CD4-positive, alpha-beta T cell treated with Interferon alpha-2 for 1 hour (primary cell): ENCODE measurements around the gene LCE6A.

Experiments used
- DNase-seq, 2 donors: peaks; one replicate each; pipeline ENCODE4 v3.0.0-alpha.2; 2020 to 2022

The LCE6A gene

DNA sequence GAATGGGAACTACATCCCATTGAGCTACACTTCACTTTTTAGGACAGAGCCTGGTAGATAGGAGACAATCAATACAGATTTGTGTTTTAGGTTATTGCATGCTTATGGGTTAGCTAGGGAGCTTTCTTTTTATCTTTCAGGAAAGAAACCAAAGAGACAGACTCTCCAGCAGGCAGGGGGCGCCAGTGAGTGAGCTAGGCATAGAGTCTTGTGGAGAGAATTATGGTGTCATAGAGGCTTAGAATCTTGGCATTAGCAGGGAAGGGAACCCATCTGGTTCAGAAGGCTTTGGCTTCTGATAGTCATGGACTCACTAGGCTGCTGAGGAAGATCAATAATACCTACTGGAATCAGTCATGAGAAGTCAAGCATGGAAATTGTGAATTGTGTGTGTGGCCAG, 35.4 kb downstream of the LCE6A start, which contains the start of gene SMCP:
Gene SMCP, plus strand, starts transcription at position 281 of the 400 bp plus-strand sequence. CDS start 6,101 bp downstream, outside the sequence.
- DNase-seq, result no peak

DNA sequence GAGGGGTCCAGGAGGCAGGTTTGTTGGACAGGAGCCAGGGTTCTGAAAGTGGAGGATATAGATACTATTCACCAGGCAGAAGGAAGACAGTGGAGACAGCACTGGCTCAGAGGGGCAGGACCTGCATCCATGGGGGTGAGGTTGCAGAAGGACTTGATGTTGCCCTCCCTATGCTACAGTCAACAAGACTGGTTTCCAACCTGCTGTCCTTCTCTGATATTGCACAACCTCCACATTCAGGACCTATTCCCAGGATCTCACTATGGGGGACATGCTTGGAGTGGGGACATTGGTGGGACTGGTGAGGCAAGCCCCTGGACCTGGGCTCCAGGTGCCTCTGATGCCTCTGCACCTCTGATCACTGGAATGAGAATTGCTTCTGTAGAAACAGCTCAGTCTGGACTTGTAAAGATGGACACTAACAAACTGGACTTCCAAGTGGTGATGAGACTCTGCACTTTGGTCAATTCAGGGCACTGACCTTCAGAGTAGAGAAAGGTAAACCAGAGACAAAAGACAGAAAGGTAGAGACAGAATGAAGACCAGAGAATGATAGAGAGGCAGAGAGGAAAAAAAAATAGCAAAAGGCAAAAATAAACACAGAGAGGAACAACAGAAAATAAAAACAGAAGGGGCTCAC, 37.0 kb downstream of the LCE6A start:
- no peak for DNase-seq

DNA sequence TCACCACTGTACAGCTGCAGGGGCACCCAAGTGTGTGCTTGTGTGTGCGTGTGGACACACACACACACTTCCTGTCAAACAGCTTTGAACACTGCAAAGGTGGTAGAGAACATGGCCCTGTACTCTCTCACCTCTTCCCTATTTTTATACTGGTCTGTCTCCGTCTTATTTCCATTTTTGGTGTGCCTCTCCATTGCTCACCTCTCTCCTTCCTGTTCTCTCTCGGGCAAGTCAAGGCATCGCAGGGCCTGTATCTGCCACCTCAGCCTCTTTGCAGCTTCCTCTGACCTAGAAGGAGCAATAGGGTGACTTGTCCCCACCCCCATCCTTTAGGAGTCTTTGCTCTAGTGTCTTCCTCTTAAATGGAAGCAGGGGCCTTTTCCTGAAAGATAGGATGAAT, 37.7 kb downstream of the LCE6A start:
- no peak for DNase-seq

DNA sequence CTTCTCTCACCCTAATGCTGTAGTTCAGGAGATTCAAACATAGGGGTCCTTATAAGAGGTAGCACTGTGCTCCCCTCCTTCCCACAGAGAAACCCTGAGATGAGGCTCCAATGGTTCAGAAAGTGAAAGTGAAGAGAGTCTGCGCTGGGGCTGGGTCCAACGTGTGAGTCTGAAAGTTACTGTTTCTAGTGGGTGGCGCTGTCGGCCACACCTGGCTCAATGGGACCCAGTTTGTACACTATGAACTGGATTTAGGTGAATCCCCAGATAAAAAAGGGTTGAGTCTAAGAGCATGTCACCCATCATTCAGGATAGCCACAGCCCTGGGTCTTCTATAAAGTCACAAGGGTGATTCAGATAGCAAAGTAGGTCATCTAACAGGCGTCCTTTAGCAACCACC, 38.3 kb downstream of the LCE6A start:
- DNase-seq, result no peak

DNA sequence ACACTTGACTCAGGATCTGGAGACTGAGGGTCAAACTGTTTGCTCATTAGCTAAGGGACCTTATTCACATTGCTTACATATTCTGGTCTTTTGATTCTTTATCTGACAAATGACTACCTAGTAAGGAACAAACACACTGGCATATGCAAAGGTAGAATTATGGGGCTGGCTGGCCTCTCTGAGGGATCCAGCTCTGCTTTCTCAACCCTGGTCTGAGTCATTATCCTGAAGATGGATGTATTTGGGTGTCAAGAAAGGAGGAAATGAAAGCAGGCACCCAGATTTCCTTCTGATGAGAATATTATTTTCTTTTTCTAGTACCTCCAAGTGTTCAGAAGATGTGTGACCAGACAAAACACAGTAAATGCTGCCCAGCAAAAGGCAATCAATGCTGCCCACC, 41.4 kb downstream of the LCE6A start:
- no peak for DNase-seq

DNA sequence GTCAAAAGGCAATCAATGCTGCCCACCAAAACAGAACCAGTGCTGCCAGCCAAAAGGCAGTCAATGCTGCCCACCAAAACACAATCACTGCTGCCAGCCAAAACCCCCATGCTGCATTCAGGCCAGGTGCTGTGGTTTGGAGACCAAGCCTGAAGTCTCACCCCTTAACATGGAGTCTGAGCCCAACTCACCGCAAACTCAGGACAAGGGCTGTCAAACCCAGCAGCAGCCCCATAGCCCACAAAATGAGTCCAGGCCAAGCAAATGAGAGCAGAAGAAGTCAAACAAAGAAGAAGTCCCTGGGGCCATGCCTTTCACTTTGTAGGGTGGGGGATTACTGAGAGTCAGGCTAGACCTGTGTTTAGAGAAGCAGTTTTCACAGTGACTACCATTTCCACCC, 41.9 kb downstream of the LCE6A start:
- no peak for DNase-seq

DNA sequence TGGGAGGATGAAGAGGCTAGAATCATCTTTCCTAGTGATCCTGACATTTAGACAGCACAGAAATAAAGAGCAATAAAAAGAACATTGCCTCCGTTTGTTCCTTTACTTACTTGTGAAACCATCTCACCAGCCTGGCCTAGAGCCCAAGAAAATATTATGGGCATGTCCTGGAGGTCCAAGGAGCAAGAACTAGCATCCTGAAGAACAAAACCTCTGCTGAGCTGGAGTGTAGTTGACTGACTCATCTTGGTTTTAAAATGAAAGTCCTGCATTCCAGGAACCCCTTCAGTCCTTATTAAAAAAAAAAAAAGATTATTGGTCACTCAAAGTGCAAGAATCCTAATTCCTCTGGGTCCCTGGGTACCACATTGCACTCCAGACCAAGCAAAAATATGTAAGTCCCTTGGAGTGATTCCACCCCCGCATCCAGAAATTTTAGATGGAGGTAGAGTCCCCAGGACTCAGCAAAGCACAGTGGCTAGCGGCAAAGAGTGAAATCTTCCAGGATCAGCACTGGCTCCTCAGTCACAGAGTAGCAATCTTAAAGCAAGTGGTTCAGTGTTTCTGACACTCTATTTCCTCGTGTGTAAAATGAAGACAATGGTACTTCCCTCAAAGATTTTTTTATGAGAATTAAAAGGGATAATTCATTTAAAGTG, 42.4 kb downstream of the LCE6A start:
- DNase-seq, result no peak

DNA sequence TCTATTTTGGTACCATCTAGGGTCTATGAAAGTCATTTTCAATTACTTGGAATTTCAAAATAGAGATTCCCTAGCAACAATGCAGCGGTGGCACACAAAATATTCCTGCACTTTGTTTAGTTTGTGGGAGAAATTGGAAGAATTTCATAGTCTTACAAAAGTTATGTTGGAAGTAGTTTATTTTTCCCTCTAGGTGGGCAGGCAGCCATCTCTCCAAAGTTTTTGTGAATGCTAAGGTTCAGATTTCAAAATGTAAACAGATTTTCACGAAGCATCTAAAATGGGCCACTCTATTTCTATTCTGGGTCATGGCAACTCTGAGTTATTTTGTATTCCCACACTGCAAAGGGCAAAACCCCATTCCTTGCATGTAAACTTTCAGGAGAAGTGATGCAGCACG, 43.4 kb downstream of the LCE6A start:
- DNase-seq, result no peak

DNA sequence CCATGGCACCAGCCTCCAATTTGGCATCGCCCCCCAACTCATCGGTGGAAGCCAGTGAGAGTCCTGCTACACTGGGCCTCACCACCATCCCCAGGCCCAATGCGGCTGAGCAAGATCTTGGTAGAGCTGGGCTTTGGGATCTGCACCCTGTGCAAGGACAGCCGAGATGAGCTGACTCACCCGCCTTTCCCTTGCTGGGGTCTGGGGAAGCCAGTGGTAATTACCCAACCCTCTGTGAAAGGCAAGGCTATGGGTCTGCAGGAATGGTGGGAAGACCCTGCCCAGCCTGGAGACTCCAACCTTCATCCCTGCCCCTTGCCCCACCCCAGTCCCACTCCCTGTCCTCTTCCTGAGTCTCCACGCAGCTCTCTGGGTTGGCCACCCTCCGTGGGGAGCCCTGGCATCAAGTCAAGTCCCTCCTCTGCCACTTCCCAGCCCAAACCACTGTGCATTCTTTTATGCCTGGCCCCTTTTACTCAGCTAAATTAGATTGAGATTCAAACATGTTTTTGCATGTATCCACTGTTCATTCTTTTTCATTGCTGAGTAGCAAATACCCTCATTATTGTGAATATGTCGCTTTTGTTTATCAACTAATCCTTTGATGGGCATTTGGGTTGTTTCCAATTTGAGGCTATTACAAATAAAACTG, 44.2 kb downstream of the LCE6A start:
- DNase-seq, result no peak

DNA sequence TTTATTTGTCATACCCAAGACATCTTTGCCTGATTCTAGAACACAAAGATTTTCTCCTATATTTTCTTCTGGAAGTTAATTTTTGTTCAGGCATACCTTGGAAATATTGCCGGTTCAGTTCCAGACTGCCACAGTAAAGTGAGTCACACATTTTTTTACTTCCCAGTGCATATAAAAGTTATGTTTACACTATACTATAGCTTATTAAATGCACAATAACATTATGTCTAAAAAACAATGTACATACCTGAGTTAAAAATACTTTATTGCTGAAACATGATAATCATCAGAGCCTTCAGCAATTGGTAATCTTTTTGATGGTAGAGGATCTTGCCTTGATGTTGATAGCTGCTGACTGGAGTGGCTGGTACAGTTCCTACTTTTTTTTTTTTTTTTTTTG, 45.5 kb downstream of the LCE6A start:
- no peak for DNase-seq
